ENCODE data around the gene RORB. TPM values are rescaled to one million over a fixed set of nuclear protein-coding genes. Genes with fewer than 3 reads are reported as not detected.
A peak's percentile ranks its signal among the peaks of the same experiment; 100 is the strongest.

RORB gene
- total RNA-seq, 2 donors from 2014 or later = not detected

- Mint-ChIP-seq H3K36me3 (ENCODE audit: low read depth) (peaks cover 7% of the 10 kb centered on the region), H3K27me3 (peaks cover 52% of the 10 kb centered on the region), H3K4me1 (peaks cover 22% of the 10 kb centered on the region), H3K4me3 (peak overlapping the region; percentile 80), H3K27ac (no peak overlapping the region)
- DNase-seq (no peak), ATAC-seq (no peak)
- H3K9me3 ChIP-seq (ENCODE audit: control insufficient read depth, low read length, poor library complexity, severe bottlenecking) = no peaks in the 10 kb centered on the region
Measured at GRCh38 chr9:74498621-74499095, 1.5 kb downstream of the RORB start.

DNA sequence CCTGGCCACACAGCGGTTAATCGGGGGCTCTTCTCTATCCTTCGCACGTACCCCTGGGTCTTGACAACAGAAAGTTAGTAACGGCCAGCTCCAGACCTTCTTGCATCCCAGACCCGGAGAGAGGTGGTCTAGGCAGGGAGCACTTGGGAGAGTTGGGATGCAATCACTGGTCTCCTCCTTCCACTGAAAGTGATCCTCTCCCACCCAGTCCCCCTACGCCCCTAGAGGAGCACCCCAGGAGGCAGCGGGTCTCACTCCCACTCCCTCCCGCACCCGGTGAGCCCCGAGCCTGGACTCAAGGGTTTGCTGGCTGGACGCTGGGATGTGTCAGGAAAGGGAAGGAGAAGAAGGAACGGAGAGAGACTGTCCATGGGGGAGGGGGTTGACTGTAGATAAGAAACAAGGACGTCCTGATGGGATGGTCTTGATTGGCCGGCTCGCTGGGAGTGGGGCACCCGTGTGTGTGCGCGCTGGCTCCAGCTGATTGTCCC is 2.0 kb downstream of the RORB start:
- peak overlapping the region; percentile 80 for H3K4me3 Mint-ChIP-seq
- H3K27me3 Mint-ChIP-seq = peaks cover 52% of the 10 kb centered on the region
- no peak for DNase-seq
- H3K4me1 Mint-ChIP-seq = peaks cover 22% of the 10 kb centered on the region
- ATAC-seq = no peak
- no peak overlapping the region for H3K27ac Mint-ChIP-seq
- peaks cover 7% of the 10 kb centered on the region for H3K36me3 Mint-ChIP-seq (ENCODE audit: low read depth)
- no peaks in the 10 kb centered on the region for H3K9me3 ChIP-seq (ENCODE audit: control insufficient read depth, low read length, poor library complexity, severe bottlenecking)

- Mint-ChIP-seq H3K4me1 (peaks cover 22% of the 10 kb centered on the region), H3K4me3 (peak overlapping the region; percentile 80), H3K27me3 (peaks cover 52% of the 10 kb centered on the region), H3K27ac (no peak overlapping the region), H3K36me3 (ENCODE audit: low read depth) (peaks cover 7% of the 10 kb centered on the region)
- DNase-seq (no peak), ATAC-seq (no peak)
- no peaks in the 10 kb centered on the region for H3K9me3 ChIP-seq (ENCODE audit: control insufficient read depth, low read length, poor library complexity, severe bottlenecking)
Measured at GRCh38 chr9:74499770-74500583, 2.8 kb downstream of the RORB start.

GRCh38 chr9:74500584-74500924 is 3.4 kb downstream of the RORB start:
- H3K4me3 Mint-ChIP-seq = no peak overlapping the region
- H3K27ac Mint-ChIP-seq = no peak overlapping the region
- H3K4me1 Mint-ChIP-seq = peaks cover 22% of the 10 kb centered on the region
- DNase-seq (no peak), ATAC-seq (no peak)
- peaks cover 7% of the 10 kb centered on the region for H3K36me3 Mint-ChIP-seq (ENCODE audit: low read depth)
- no peaks in the 10 kb centered on the region for H3K9me3 ChIP-seq (ENCODE audit: control insufficient read depth, low read length, poor library complexity, severe bottlenecking)
- peaks cover 52% of the 10 kb centered on the region for H3K27me3 Mint-ChIP-seq

GRCh38 chr9:74501570-74501969 is 4.4 kb downstream of the RORB start:
- H3K4me1 Mint-ChIP-seq = peaks cover 19% of the 10 kb centered on the region
- no peak for ATAC-seq
- H3K4me3 Mint-ChIP-seq = no peak overlapping the region
- H3K27me3 Mint-ChIP-seq = peaks cover 47% of the 10 kb centered on the region
- no peaks in the 10 kb centered on the region for H3K9me3 ChIP-seq (ENCODE audit: control insufficient read depth, low read length, poor library complexity, severe bottlenecking)
- DNase-seq = no peak
- H3K27ac Mint-ChIP-seq = no peak overlapping the region
- peaks cover 7% of the 10 kb centered on the region for H3K36me3 Mint-ChIP-seq (ENCODE audit: low read depth)

- H3K9me3 ChIP-seq (ENCODE audit: control insufficient read depth, low read length, poor library complexity, severe bottlenecking) = no peaks in the 10 kb centered on the region
- H3K36me3 Mint-ChIP-seq (ENCODE audit: low read depth) = no peaks in the 10 kb centered on the region
- H3K4me1 Mint-ChIP-seq = peaks cover 9% of the 10 kb centered on the region
- ATAC-seq (no peak), DNase-seq (no peak)
- H3K27ac Mint-ChIP-seq = no peak overlapping the region
- peaks cover 33% of the 10 kb centered on the region for H3K27me3 Mint-ChIP-seq
- H3K4me3 Mint-ChIP-seq = no peak overlapping the region
Measured at GRCh38 chr9:74503219-74503618, 6.1 kb downstream of the RORB start.

- Mint-ChIP-seq H3K36me3 (ENCODE audit: low read depth) (no peaks in the 10 kb centered on the region), H3K4me1 (peaks cover 9% of the 10 kb centered on the region), H3K4me3 (no peak overlapping the region), H3K27ac (no peak overlapping the region), H3K27me3 (peaks cover 30% of the 10 kb centered on the region)
- no peaks in the 10 kb centered on the region for H3K9me3 ChIP-seq (ENCODE audit: control insufficient read depth, low read length, poor library complexity, severe bottlenecking)
- DNase-seq (no peak), ATAC-seq (no peak)
Measured at GRCh38 chr9:74503666-74504065, 6.5 kb downstream of the RORB start.

DNA sequence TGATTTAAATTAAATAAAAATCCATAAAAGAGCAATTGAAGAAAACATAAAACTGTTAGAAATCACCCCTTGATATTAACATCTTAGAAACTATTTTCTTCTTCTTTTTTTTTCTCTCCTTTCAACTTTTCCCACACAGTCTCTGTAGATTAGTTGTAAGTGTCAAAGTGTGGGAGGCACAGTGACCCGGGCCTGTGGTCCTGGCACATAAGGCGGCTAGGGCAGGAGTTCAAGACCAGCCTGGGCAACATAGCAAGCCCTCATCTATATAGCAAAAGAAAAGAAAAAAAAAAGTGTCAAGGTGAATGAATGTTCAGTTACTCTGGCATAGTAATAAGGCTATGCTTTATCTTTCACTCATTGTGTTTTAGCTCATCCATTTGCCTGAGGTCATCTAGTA is 14.2 kb downstream of the RORB start:
- Mint-ChIP-seq H3K4me3 (no peak overlapping the region), H3K4me1 (no peaks in the 10 kb centered on the region), H3K36me3 (ENCODE audit: low read depth) (no peaks in the 10 kb centered on the region), H3K27me3 (no peaks in the 10 kb centered on the region), H3K27ac (no peak overlapping the region)
- H3K9me3 ChIP-seq (ENCODE audit: control insufficient read depth, low read length, poor library complexity, severe bottlenecking) = no peaks in the 10 kb centered on the region
- no peak for DNase-seq
- no peak for ATAC-seq

DNA sequence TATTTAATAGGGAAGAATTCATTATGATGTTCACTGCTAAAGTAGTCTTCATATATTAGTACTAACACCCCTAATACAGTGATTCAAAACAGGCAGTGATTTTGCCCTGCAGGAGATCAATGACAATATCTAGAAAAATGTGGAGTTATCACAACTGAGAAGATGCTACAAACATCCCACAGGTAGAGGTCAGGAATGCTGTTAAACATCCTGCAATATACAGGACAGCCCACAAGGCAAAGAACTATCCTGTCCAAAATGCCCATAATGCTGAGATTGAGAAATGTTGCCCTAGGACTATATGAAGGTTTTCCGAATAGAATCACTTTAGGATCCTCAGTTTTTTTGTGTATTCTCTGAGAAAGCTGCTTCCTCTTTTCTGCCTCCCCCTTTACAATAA is 15.3 kb downstream of the RORB start:
- DNase-seq = no peak
- Mint-ChIP-seq H3K4me1 (no peaks in the 10 kb centered on the region), H3K36me3 (ENCODE audit: low read depth) (no peaks in the 10 kb centered on the region), H3K27me3 (no peaks in the 10 kb centered on the region), H3K4me3 (no peak overlapping the region), H3K27ac (no peak overlapping the region)
- ATAC-seq = no peak
- H3K9me3 ChIP-seq (ENCODE audit: control insufficient read depth, low read length, poor library complexity, severe bottlenecking) = no peaks in the 10 kb centered on the region

GRCh38 chr9:74513221-74513620 is 16.1 kb downstream of the RORB start:
- H3K4me3 Mint-ChIP-seq = no peak overlapping the region
- no peaks in the 10 kb centered on the region for H3K4me1 Mint-ChIP-seq
- no peak for ATAC-seq
- no peak for DNase-seq
- H3K9me3 ChIP-seq (ENCODE audit: control insufficient read depth, low read length, poor library complexity, severe bottlenecking) = no peaks in the 10 kb centered on the region
- H3K27ac Mint-ChIP-seq = no peak overlapping the region
- no peaks in the 10 kb centered on the region for H3K36me3 Mint-ChIP-seq (ENCODE audit: low read depth)
- H3K27me3 Mint-ChIP-seq = no peaks in the 10 kb centered on the region

GRCh38 chr9:74517188-74517587 is 20.1 kb downstream of the RORB start:
- no peak for DNase-seq
- no peaks in the 10 kb centered on the region for H3K27me3 Mint-ChIP-seq
- H3K9me3 ChIP-seq (ENCODE audit: control insufficient read depth, low read length, poor library complexity, severe bottlenecking) = no peaks in the 10 kb centered on the region
- H3K36me3 Mint-ChIP-seq (ENCODE audit: low read depth) = no peaks in the 10 kb centered on the region
- no peak overlapping the region for H3K27ac Mint-ChIP-seq
- no peak for ATAC-seq
- H3K4me3 Mint-ChIP-seq = no peak overlapping the region
- H3K4me1 Mint-ChIP-seq = no peaks in the 10 kb centered on the region

GRCh38 chr9:74519419-74519818 is 22.3 kb downstream of the RORB start:
- no peaks in the 10 kb centered on the region for H3K4me1 Mint-ChIP-seq
- no peaks in the 10 kb centered on the region for H3K9me3 ChIP-seq (ENCODE audit: control insufficient read depth, low read length, poor library complexity, severe bottlenecking)
- H3K4me3 Mint-ChIP-seq = no peak overlapping the region
- no peaks in the 10 kb centered on the region for H3K27me3 Mint-ChIP-seq
- H3K27ac Mint-ChIP-seq = no peak overlapping the region
- no peak for DNase-seq
- no peaks in the 10 kb centered on the region for H3K36me3 Mint-ChIP-seq (ENCODE audit: low read depth)
- no peak for ATAC-seq

DNA sequence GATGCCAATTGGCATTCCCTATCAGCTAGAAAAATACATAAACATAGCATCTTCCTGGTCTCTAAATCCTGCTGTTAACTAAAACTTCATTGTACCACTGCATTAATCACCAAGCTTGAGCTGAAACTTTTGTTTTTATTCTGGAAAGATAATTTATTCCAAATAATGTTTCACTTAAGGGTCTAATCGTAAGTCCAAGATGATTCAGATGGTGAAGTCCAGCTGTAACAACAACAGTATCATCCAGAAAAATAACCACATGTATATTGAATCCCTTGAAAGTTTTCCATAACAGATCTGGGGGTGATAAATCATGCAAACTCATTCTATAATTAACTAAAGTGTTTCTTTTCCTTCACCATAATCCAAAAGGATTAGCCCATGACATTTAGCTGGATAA is 23.9 kb downstream of the RORB start:
- ATAC-seq = no peak
- H3K27ac Mint-ChIP-seq = no peak overlapping the region
- no peaks in the 10 kb centered on the region for H3K27me3 Mint-ChIP-seq

DNA sequence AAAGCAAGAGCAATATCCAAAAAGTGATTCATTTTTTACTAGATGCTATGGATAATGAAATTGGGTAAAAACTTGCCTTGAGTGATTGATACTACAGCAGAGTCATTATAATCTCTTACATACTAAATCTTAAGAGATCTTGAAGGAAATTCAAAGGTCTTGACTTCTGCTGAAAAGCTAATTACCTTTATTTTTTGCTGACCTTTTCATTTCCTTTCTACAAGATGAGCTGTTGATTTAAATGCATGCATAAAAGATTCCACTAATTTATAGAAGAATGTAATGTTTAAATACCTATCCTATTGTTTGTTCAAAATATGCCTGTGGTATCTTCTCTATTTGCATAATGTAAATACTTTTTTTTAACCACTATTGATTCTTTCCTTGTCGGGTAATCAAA is 27.2 kb downstream of the RORB start:
- ATAC-seq = no peak
- Mint-ChIP-seq H3K4me1 (peaks cover 2% of the 10 kb centered on the region), H3K27me3 (no peaks in the 10 kb centered on the region)

More for the DNA sequence above, 23.9 kb downstream of the RORB start:
- no peaks in the 10 kb centered on the region for H3K9me3 ChIP-seq (ENCODE audit: control insufficient read depth, low read length, poor library complexity, severe bottlenecking)
- DNase-seq = no peak
- Mint-ChIP-seq H3K36me3 (ENCODE audit: low read depth) (no peaks in the 10 kb centered on the region), H3K4me3 (no peak overlapping the region), H3K4me1 (no peaks in the 10 kb centered on the region)

More for the DNA sequence above, 27.2 kb downstream of the RORB start:
- H3K4me3 Mint-ChIP-seq = no peak overlapping the region
- no peak for DNase-seq
- H3K36me3 Mint-ChIP-seq (ENCODE audit: low read depth) = no peaks in the 10 kb centered on the region
- H3K27ac Mint-ChIP-seq = no peak overlapping the region
- H3K9me3 ChIP-seq (ENCODE audit: control insufficient read depth, low read length, poor library complexity, severe bottlenecking) = no peaks in the 10 kb centered on the region

Measured in T-helper 17 cell (primary cell).